SU-DHL-6 (cell line): ENCODE results near the gene CDH23.

Source experiments
- H2AFZ ChIP-seq: fragments of 200-600 bp; sonication (generic); 2 replicates; pipeline ENCODE4 v1.6.1; 2014; ENCODE audit warnings: low read depth, mild to moderate bottlenecking, moderate library complexity, mixed read lengths, antibody characterized with exemption, low read length; ENCODE audit not compliant: severe bottlenecking
- H3F3A ChIP-seq: fragments of 200-600 bp; shearing (Covaris generic); 2 replicates; pipeline ENCODE4 v1.6.0; 2016; ENCODE audit warnings: antibody characterized with exemption, mild to moderate bottlenecking; ENCODE audit not compliant: insufficient read depth
- H3K27ac ChIP-seq: fragments of 200-600 bp; sonication (generic); 2 replicates; pipeline ENCODE4 v1.5.1; 2016; ENCODE audit warnings: low read depth, mild to moderate bottlenecking, low read length, moderate library complexity, mixed read lengths
- H3K27me3 ChIP-seq: fragments of 200-600 bp; sonication (generic), shearing (Covaris generic); 2 replicates; pipeline ENCODE4 v1.6.0; 2014; ENCODE audit warnings: mild to moderate bottlenecking, low read length
- H3K36me3 ChIP-seq: fragments of 200-600 bp; sonication (generic); 2 replicates; pipeline ENCODE4 v1.6.1; 2014; ENCODE audit warnings: mild to moderate bottlenecking, low read length, mixed read lengths
- H3K4me2 ChIP-seq: fragments of 300-600, 200-600 bp; shearing (Covaris generic), sonication (generic); 2 replicates; pipeline ENCODE4 v1.6.0; 2014; ENCODE audit warnings: low read length, low read depth, mild to moderate bottlenecking; ENCODE audit not compliant: poor library complexity, severe bottlenecking
- H3K4me3 ChIP-seq: fragments of 200-600 bp; sonication (generic); 2 replicates; pipeline ENCODE4 v1.5.1; 2014; ENCODE audit warnings: antibody characterized with exemption, low read length, mild to moderate bottlenecking, mixed read lengths; ENCODE audit not compliant: insufficient read depth, poor library complexity, severe bottlenecking
- H3K79me2 ChIP-seq: fragments of 200-600 bp; sonication (generic); 2 replicates; pipeline ENCODE4 v1.6.1; 2014; ENCODE audit warnings: mild to moderate bottlenecking, low read length, moderate library complexity; ENCODE audit not compliant: insufficient read depth
- H3K9ac ChIP-seq: fragments of 200-600 bp; sonication (generic); 2 replicates; pipeline ENCODE4 v1.7.0; 2014; ENCODE audit warnings: mild to moderate bottlenecking, low read length
- H3K9me2 ChIP-seq: fragments of 200-600 bp; sonication (generic); replicated peaks from 2 replicates; pipeline ENCODE4 v1.6.1; 2014; ENCODE audit warnings: low read length; ENCODE audit not compliant: insufficient read depth
- H3K9me3 ChIP-seq: fragments of 200-600 bp; sonication (generic); 2 replicates; pipeline ENCODE4 v1.6.1; 2014; ENCODE audit warnings: low read length, mixed read lengths; ENCODE audit not compliant: insufficient read depth
- H4K20me1 ChIP-seq: fragments of 200-600 bp; sonication (generic); 2 replicates; pipeline ENCODE4 v1.6.1; 2014; ENCODE audit warnings: low read depth, mild to moderate bottlenecking, antibody characterized with exemption, low read length, moderate library complexity, mixed read lengths
- EZH2phosphoT487 ChIP-seq: fragments of 200-600 bp; sonication (generic), shearing (Covaris generic); conservative IDR thresholded peaks from 2 replicates; pipeline ENCODE4 v1.6.1; 2018; ENCODE audit warnings: mild to moderate bottlenecking, antibody characterized with exemption, low read length, moderate library complexity, mixed read lengths
- TF ChIP-seq, protein P1 (sequence below): fragments of 200-600 bp; sonication (generic); IDR thresholded peaks from one replicate; pipeline ENCODE4 v1.5.1; 2017; ENCODE audit warnings: antibody characterized with exemption, mild to moderate bottlenecking, low read length, moderate library complexity; ENCODE audit not compliant: insufficient read depth, poor library complexity, severe bottlenecking

CDH23 gene

GRCh38 chr10:71476228-71477011 lies 79.7 kb downstream of the CDH23 start:
- Histone ChIP-seq H3K4me3 (no peak overlapping the region), H3K36me3 (no peaks in the 10 kb centered on the region), H3K4me2 (no peak overlapping the region), H4K20me1 (no peaks in the 10 kb centered on the region), H3K27ac (no peak overlapping the region), H3K79me2 (no peaks in the 10 kb centered on the region), H3K27me3 (no peaks in the 10 kb centered on the region), H3K9me3 (no peaks in the 10 kb centered on the region), H3K9me2 (no peaks in the 10 kb centered on the region), H2AFZ (no peak overlapping the region), H3K9ac (no peak overlapping the region), H3F3A (no peaks in the 10 kb centered on the region)
- no peak for TF ChIP-seq EZH2phosphoT487
- TF ChIP-seq, protein P1, sequence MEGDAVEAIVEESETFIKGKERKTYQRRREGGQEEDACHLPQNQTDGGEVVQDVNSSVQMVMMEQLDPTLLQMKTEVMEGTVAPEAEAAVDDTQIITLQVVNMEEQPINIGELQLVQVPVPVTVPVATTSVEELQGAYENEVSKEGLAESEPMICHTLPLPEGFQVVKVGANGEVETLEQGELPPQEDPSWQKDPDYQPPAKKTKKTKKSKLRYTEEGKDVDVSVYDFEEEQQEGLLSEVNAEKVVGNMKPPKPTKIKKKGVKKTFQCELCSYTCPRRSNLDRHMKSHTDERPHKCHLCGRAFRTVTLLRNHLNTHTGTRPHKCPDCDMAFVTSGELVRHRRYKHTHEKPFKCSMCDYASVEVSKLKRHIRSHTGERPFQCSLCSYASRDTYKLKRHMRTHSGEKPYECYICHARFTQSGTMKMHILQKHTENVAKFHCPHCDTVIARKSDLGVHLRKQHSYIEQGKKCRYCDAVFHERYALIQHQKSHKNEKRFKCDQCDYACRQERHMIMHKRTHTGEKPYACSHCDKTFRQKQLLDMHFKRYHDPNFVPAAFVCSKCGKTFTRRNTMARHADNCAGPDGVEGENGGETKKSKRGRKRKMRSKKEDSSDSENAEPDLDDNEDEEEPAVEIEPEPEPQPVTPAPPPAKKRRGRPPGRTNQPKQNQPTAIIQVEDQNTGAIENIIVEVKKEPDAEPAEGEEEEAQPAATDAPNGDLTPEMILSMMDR, result no peak

DNA sequence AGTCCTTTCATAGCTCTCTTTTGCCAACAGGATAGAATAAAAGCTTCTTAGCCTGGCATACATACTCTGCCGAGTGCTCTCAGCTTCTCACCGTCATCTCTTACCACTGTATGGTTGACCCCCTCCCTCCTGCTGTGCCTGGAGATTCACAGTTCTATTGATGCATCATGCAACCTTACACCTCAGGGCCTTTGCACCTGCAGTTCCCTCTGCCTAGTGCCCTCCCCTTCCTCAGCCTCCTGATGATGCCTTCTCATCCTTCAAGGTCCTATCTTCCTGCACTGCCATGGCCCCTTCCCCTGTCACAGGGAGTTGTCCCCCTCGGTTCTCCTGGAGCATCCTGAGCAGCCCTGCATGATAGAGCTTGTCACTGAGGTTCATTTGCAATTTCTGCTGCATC lies 81.5 kb downstream of the CDH23 start:
- H3K9me2 ChIP-seq, result no peaks in the 10 kb centered on the region
- no peaks in the 10 kb centered on the region for H3K27me3 ChIP-seq
- no peak overlapping the region for H3K4me2 ChIP-seq
- H3K4me3 ChIP-seq, result no peak overlapping the region
- H3K79me2 ChIP-seq, result no peaks in the 10 kb centered on the region
- no peak overlapping the region for H3K9ac ChIP-seq
- no peak overlapping the region for H3K27ac ChIP-seq
- H3K9me3 ChIP-seq, result no peaks in the 10 kb centered on the region
- no peaks in the 10 kb centered on the region for H3K36me3 ChIP-seq
- H4K20me1 ChIP-seq, result no peaks in the 10 kb centered on the region
- no peak overlapping the region for H2AFZ ChIP-seq
- no peak for TF ChIP-seq EZH2phosphoT487
- H3F3A ChIP-seq, result no peaks in the 10 kb centered on the region

- Histone ChIP-seq H3K9me2 (no peaks in the 10 kb centered on the region), H3K4me2 (no peak overlapping the region), H3K27me3 (no peaks in the 10 kb centered on the region), H3K9ac (no peak overlapping the region), H2AFZ (no peak overlapping the region), H3F3A (no peaks in the 10 kb centered on the region), H3K36me3 (no peaks in the 10 kb centered on the region), H3K27ac (no peak overlapping the region), H3K9me3 (no peaks in the 10 kb centered on the region), H3K4me3 (no peak overlapping the region), H3K79me2 (no peaks in the 10 kb centered on the region), H4K20me1 (no peaks in the 10 kb centered on the region)
- no peak for TF ChIP-seq EZH2phosphoT487
- TF ChIP-seq, protein P1, result no peak
These were observed 82.2 kb downstream of the CDH23 start for GRCh38 chr10:71478813-71479365.

GRCh38 chr10:71479831-71480230 lies 83.1 kb downstream of the CDH23 start:
- Histone ChIP-seq H3K9me2 (no peaks in the 10 kb centered on the region), H3K27ac (no peak overlapping the region), H3K36me3 (no peaks in the 10 kb centered on the region), H3K27me3 (no peaks in the 10 kb centered on the region), H2AFZ (no peak overlapping the region), H3K9me3 (no peaks in the 10 kb centered on the region), H4K20me1 (no peaks in the 10 kb centered on the region), H3K4me2 (no peak overlapping the region), H3K79me2 (no peaks in the 10 kb centered on the region), H3K4me3 (no peak overlapping the region), H3F3A (no peaks in the 10 kb centered on the region), H3K9ac (no peak overlapping the region)
- TF ChIP-seq EZH2phosphoT487, result no peak
- TF ChIP-seq, protein P1, result no peak
